ENCODE results near the gene VSIG10L. TPM values are rescaled to one million over a fixed set of nuclear protein-coding genes. Genes with fewer than 3 reads are reported as not detected.

The VSIG10L gene
- total RNA-seq, 1 experiment from 2014 or later, result 3.5 TPM

- Histone ChIP-seq H3F3A (ENCODE audit: low read length, unreplicated experiment) (peaks cover 4% of the 10 kb centered on the region), H3K4me2 (ENCODE audit: low read length) (peak overlapping the region; percentile 95), H2AFZ (ENCODE audit: low read length) (peak overlapping the region; percentile 71), H3K9me3 (ENCODE audit: low read length) (no peaks in the 10 kb centered on the region), H3K27ac (ENCODE audit: low read length) (peak overlapping the region; percentile 87), H3K4me3 (ENCODE audit: low read length) (peak overlapping the region; percentile 87), H4K20me1 (ENCODE audit: low read length) (no peaks in the 10 kb centered on the region), H3K36me3 (ENCODE audit: low read depth, low read length) (no peaks in the 10 kb centered on the region), H3K79me2 (ENCODE audit: low read length) (peaks cover 35% of the 10 kb centered on the region), H3K9ac (ENCODE audit: low read length) (peak overlapping the region; percentile 88), H3K4me1 (ENCODE audit: insufficient read depth, low read length) (peaks cover 43% of the 10 kb centered on the region), H3K9me2 (replicated peaks; ENCODE audit: low read length) (no peaks in the 10 kb centered on the region), H3K27me3 (ENCODE audit: low read length) (no peaks in the 10 kb centered on the region)
- intact Hi-C loops (cut with micrococcal nuclease), result loop anchor here (1.0 kb wide), 2 partner anchors 27 to 28 kb away; no protein-coding TSS in a partner anchor
- ATAC-seq, result no peak
- CTCF ChIA-PET, result interaction anchor here (1.1 kb wide), 1 partner anchor 28 kb away, joined by 10 read pairs; no protein-coding TSS in a partner anchor
- POLR2A ChIA-PET (ENCODE audit: unreplicated experiment), result interaction anchor here (0.6 to 1.5 kb wide), 6 partner anchors 8 to 322 kb away, joined by 3 to 26 read pairs (median 9); no protein-coding TSS in a partner anchor
- BruUV-seq (replicated peaks), result no TSS peak
- DNase-seq, result no peak
- no peak for TF ChIP-seq EZH2phosphoT487 (IDR thresholded peaks at IDR 0.05; ENCODE audit: borderline replicate concordance, low read length)
- no peak for TF ChIP-seq EZH2 (IDR thresholded peaks at IDR 0.05; ENCODE audit: low read length, unreplicated experiment)
- TF ChIP-seq CTCF (conservative IDR thresholded peaks at IDR 0.05; ENCODE audit: low read depth, low read length), result no peak
Observed at GRCh38 chr19:51367255-51367564, 25.3 kb upstream of the VSIG10L start.

- Histone ChIP-seq H3K27me3 (ENCODE audit: low read length) (no peaks in the 10 kb centered on the region), H4K20me1 (ENCODE audit: low read length) (no peaks in the 10 kb centered on the region), H3K4me3 (ENCODE audit: low read length) (peak overlapping the region; percentile 87), H3K27ac (ENCODE audit: low read length) (peak overlapping the region; percentile 96), H3K9me3 (ENCODE audit: low read length) (no peaks in the 10 kb centered on the region), H3K4me1 (ENCODE audit: insufficient read depth, low read length) (peaks cover 47% of the 10 kb centered on the region), H3K79me2 (ENCODE audit: low read length) (peaks cover 41% of the 10 kb centered on the region), H3K9me2 (replicated peaks; ENCODE audit: low read length) (no peaks in the 10 kb centered on the region), H3K36me3 (ENCODE audit: low read depth, low read length) (no peaks in the 10 kb centered on the region), H2AFZ (ENCODE audit: low read length) (peak overlapping the region; percentile 71), H3F3A (ENCODE audit: low read length, unreplicated experiment) (peaks cover 4% of the 10 kb centered on the region), H3K9ac (ENCODE audit: low read length) (peak overlapping the region; percentile 96), H3K4me2 (ENCODE audit: low read length) (peak overlapping the region; percentile 95)
- DNase-seq, result peak; percentile 99
- peak; percentile 59 for ATAC-seq
- ChIA-PET CTCF (interaction anchor here (1.1 kb wide), 1 partner anchor 27 kb away, joined by 10 read pairs; no protein-coding TSS in a partner anchor), POLR2A (ENCODE audit: unreplicated experiment) (interaction anchor here (0.9 to 1.5 kb wide), 2 partner anchors 7 to 27 kb away, joined by 16 to 26 read pairs; no protein-coding TSS in a partner anchor)
- intact Hi-C loops (cut with micrococcal nuclease), result loop anchor here (1.0 kb wide), 2 partner anchors 27 to 28 kb away; no protein-coding TSS in a partner anchor
- TF ChIP-seq EZH2phosphoT487 (IDR thresholded peaks at IDR 0.05; ENCODE audit: borderline replicate concordance, low read length), result no peak
- TF ChIP-seq EZH2 (IDR thresholded peaks at IDR 0.05; ENCODE audit: low read length, unreplicated experiment), result no peak
- TF ChIP-seq CTCF (conservative IDR thresholded peaks at IDR 0.05; ENCODE audit: low read depth, low read length), result no peak
- TSS peak; percentile 59 for BruUV-seq (replicated peaks)
Observed at GRCh38 chr19:51366389-51367254, 24.7 kb upstream of the VSIG10L start.
